HS-27A (cell line): Measurements from ENCODE around the gene DIO1.
A peak's percentile ranks its signal among the peaks of the same experiment; 100 is the strongest.

Experiments
- DNase-seq: peaks from one replicate; pipeline ENCODE4 v3.0.0-alpha.2; 2012; ENCODE audit warnings: low read depth, missing footprints

The DIO1 gene

GRCh38 chr1:53942127-53942957, 48.4 kb downstream of the DIO1 start:
- no peak for DNase-seq

GRCh38 chr1:53943090-53943489, 49.1 kb downstream of the DIO1 start:
- no peak for DNase-seq

- no peak for DNase-seq
Measured at GRCh38 chr1:53943490-53944043, 49.6 kb downstream of the DIO1 start.

- no peak for DNase-seq
Measured at GRCh38 chr1:53944469-53945182, 50.6 kb downstream of the DIO1 start.

GRCh38 chr1:53945183-53945432, 51.1 kb downstream of the DIO1 start:
- DNase-seq: peak; percentile 39

GRCh38 chr1:53945433-53946251, 51.7 kb downstream of the DIO1 start, which contains the start of gene IFT25:
Gene IFT25, minus strand, starts transcription at chr1:53945699. Its CDS starts 5,617 bp downstream, at chr1:53940082.
- peak; percentile 86 for DNase-seq

GRCh38 chr1:53946252-53947171, 52.5 kb downstream of the DIO1 start, which contains the start of gene LRRC42:
Gene LRRC42, plus strand, starts transcription at chr1:53946350. Its CDS starts 5,650 bp downstream, at chr1:53952000.
- DNase-seq: no peak

- no peak for DNase-seq
Measured at GRCh38 chr1:53947172-53947907, 53.4 kb downstream of the DIO1 start.

- no peak for DNase-seq
Measured at GRCh38 chr1:53948291-53948690, 54.3 kb downstream of the DIO1 start.

GRCh38 chr1:53949023-53949990, 55.3 kb downstream of the DIO1 start:
- no peak for DNase-seq

GRCh38 chr1:53951697-53952096, 57.7 kb downstream of the DIO1 start:
- DNase-seq: no peak

GRCh38 chr1:53954128-53954527, 60.1 kb downstream of the DIO1 start:
- DNase-seq: no peak

- DNase-seq: no peak
Measured at GRCh38 chr1:53956308-53957168, 62.6 kb downstream of the DIO1 start.

GRCh38 chr1:53957194-53957818, 63.3 kb downstream of the DIO1 start:
- DNase-seq: peak; percentile 57

GRCh38 chr1:53959664-53960250, 65.8 kb downstream of the DIO1 start:
- no peak for DNase-seq
